ENCODE results near the gene SLC10A7. TPM values are rescaled to one million over a fixed set of nuclear protein-coding genes. Genes with fewer than 3 reads are reported as not detected.

The SLC10A7 gene
- total RNA-seq, 2 donors from 2014 or later = 6.0 to 7.5 TPM

DNA sequence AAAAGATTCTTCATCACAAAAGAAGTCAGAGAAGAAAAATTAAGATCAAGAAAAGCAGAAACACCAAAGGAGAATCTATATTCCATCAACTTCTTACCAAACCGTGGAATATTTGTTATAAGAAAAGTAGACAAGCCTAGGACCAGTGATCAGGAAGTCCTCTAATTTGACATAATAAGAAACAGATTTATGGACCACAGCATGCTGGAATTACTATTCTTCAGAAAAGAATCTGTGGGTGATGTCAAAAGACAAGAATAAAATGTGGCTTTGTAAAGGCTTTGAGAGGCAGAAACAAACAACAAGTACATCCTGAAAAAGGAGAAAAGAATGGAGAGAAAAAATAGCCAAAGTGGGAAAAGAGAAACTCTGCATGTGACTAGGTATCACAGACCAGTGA, 123.3 kb downstream of the SLC10A7 start:
- Mint-ChIP-seq H3K27ac (no peak overlapping the region), H3K4me1 (no peaks in the 10 kb centered on the region), H3K9me3 (no peaks in the 10 kb centered on the region), H3K27me3 (ENCODE audit: insufficient read depth) (no peaks in the 10 kb centered on the region), H3K36me3 (ENCODE audit: low read depth) (no peaks in the 10 kb centered on the region), H3K4me3 (no peak overlapping the region)
- H3K36me3 ChIP-seq (ENCODE audit: control insufficient read depth, insufficient read depth, low read length) = no peaks in the 10 kb centered on the region
- H3K27ac ChIP-seq (ENCODE audit: low read depth, low read length) = no peak overlapping the region
- no peak overlapping the region for H3K4me3 ChIP-seq (ENCODE audit: low read length)
- no peak for DNase-seq
- H3K27me3 ChIP-seq (ENCODE audit: control insufficient read depth, insufficient read depth, low read length, poor library complexity, severe bottlenecking) = peaks cover 25% of the 10 kb centered on the region
- 88% methylated on average over 1 of the region's 1 CpG; no CpG with 5 or more reads in 1 of the 2 experiments for WGBS, 2 experiments (ENCODE audit: insufficient coverage in 1 of 2, insufficient read length in 1 of 2)
- H3K4me1 ChIP-seq (ENCODE audit: control insufficient read depth, insufficient read depth, low read length) = no peaks in the 10 kb centered on the region
- no peaks in the 10 kb centered on the region for H3K9me3 ChIP-seq (ENCODE audit: control insufficient read depth, low read length)
- no peak overlapping the region for H3K9ac ChIP-seq (ENCODE audit: extremely low read depth, low read length, poor library complexity, severe bottlenecking)
- TF ChIP-seq, protein P1, sequence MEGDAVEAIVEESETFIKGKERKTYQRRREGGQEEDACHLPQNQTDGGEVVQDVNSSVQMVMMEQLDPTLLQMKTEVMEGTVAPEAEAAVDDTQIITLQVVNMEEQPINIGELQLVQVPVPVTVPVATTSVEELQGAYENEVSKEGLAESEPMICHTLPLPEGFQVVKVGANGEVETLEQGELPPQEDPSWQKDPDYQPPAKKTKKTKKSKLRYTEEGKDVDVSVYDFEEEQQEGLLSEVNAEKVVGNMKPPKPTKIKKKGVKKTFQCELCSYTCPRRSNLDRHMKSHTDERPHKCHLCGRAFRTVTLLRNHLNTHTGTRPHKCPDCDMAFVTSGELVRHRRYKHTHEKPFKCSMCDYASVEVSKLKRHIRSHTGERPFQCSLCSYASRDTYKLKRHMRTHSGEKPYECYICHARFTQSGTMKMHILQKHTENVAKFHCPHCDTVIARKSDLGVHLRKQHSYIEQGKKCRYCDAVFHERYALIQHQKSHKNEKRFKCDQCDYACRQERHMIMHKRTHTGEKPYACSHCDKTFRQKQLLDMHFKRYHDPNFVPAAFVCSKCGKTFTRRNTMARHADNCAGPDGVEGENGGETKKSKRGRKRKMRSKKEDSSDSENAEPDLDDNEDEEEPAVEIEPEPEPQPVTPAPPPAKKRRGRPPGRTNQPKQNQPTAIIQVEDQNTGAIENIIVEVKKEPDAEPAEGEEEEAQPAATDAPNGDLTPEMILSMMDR (conservative IDR thresholded peaks at IDR 0.05) = no peak

DNA sequence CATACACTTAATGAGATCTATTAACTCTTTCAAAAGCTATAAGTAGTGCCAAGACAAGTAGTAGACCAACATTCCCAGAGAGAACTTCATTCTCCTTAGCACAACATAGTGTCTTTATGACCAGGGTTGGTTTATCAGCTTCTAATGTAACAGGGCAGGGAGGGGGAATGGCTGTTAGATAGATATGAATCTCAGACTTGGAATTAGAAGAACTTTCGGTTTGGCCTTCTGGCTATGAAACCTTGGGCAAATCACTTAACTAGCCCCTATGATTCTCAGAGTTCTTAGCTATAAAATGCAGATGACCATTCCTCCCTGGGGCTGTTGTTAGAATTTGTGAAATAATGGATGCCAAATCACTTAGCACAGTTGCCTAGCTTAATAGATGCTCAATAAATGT, 132.2 kb downstream of the SLC10A7 start:
- Histone ChIP-seq H3K27ac (ENCODE audit: low read depth, low read length) (no peak overlapping the region), H3K9ac (ENCODE audit: extremely low read depth, low read length, poor library complexity, severe bottlenecking) (no peak overlapping the region), H3K36me3 (ENCODE audit: control insufficient read depth, insufficient read depth, low read length) (no peaks in the 10 kb centered on the region), H3K27me3 (ENCODE audit: control insufficient read depth, insufficient read depth, low read length, poor library complexity, severe bottlenecking) (no peaks in the 10 kb centered on the region), H3K9me3 (ENCODE audit: control insufficient read depth, low read length) (no peaks in the 10 kb centered on the region), H3K4me1 (ENCODE audit: control insufficient read depth, insufficient read depth, low read length) (no peaks in the 10 kb centered on the region), H3K4me3 (ENCODE audit: low read length) (no peak overlapping the region)
- Mint-ChIP-seq H3K4me3 (no peak overlapping the region), H3K9me3 (no peaks in the 10 kb centered on the region), H3K27me3 (ENCODE audit: insufficient read depth) (no peaks in the 10 kb centered on the region), H3K4me1 (no peaks in the 10 kb centered on the region), H3K36me3 (ENCODE audit: low read depth) (no peaks in the 10 kb centered on the region), H3K27ac (no peak overlapping the region)
- no peak for DNase-seq
- 85% methylated on average over 1 of the region's 1 CpG; no CpG with 5 or more reads in 1 of the 2 experiments for WGBS, 2 experiments (ENCODE audit: insufficient coverage in 1 of 2, insufficient read length in 1 of 2)
- TF ChIP-seq, protein P1 (conservative IDR thresholded peaks at IDR 0.05) = no peak

DNA sequence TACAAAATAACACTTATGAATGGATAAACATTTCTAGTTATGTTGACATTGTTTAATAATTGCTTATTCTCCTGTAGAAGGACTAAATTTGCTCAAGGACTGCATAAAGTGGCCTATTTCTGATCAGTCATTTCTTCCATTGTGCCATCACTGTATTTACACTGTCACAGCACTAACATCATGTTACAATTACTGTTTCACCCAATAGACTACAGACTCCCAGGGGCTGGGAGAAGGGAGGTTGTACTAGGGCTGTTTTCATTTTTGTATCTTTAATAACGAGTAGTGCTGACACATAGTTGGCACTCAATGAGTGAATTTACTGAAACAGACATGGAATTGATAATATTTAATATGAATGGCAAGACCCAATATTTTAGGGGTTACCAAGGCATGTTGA, 139.5 kb downstream of the SLC10A7 start:
- no peak overlapping the region for H3K4me3 Mint-ChIP-seq
- no peaks in the 10 kb centered on the region for H3K36me3 Mint-ChIP-seq (ENCODE audit: low read depth)
- H3K36me3 ChIP-seq (ENCODE audit: control insufficient read depth, insufficient read depth, low read length) = no peaks in the 10 kb centered on the region
- no peaks in the 10 kb centered on the region for H3K27me3 Mint-ChIP-seq (ENCODE audit: insufficient read depth)
- no peak for DNase-seq
- 80 to 93% methylated on average over 1 of the region's 1 CpG for WGBS, 2 experiments (ENCODE audit: insufficient coverage in 1 of 2, insufficient read length in 1 of 2)
- H3K9me3 Mint-ChIP-seq = peaks cover 2% of the 10 kb centered on the region
- peaks cover 13% of the 10 kb centered on the region for H3K4me1 Mint-ChIP-seq
- TF ChIP-seq, protein P1 (conservative IDR thresholded peaks at IDR 0.05) = no peak
- no peak overlapping the region for H3K4me3 ChIP-seq (ENCODE audit: low read length)
- H3K27ac Mint-ChIP-seq = no peak overlapping the region
- H3K27me3 ChIP-seq (ENCODE audit: control insufficient read depth, insufficient read depth, low read length, poor library complexity, severe bottlenecking) = no peaks in the 10 kb centered on the region
- no peaks in the 10 kb centered on the region for H3K4me1 ChIP-seq (ENCODE audit: control insufficient read depth, insufficient read depth, low read length)
- no peak overlapping the region for H3K9ac ChIP-seq (ENCODE audit: extremely low read depth, low read length, poor library complexity, severe bottlenecking)
- H3K9me3 ChIP-seq (ENCODE audit: control insufficient read depth, low read length) = no peaks in the 10 kb centered on the region
- H3K27ac ChIP-seq (ENCODE audit: low read depth, low read length) = no peak overlapping the region

Measured in endodermal cell (in vitro differentiated cells).